ENCODE data around the gene PSMB7. TPM values are rescaled to one million over a fixed set of nuclear protein-coding genes. Genes with fewer than 3 reads are reported as not detected.

The PSMB7 gene
- total and polyA plus RNA-seq, 2 donors (not counting 1 experiment from before 2014, with no cell fraction given), result 206 to 290 TPM

DNA sequence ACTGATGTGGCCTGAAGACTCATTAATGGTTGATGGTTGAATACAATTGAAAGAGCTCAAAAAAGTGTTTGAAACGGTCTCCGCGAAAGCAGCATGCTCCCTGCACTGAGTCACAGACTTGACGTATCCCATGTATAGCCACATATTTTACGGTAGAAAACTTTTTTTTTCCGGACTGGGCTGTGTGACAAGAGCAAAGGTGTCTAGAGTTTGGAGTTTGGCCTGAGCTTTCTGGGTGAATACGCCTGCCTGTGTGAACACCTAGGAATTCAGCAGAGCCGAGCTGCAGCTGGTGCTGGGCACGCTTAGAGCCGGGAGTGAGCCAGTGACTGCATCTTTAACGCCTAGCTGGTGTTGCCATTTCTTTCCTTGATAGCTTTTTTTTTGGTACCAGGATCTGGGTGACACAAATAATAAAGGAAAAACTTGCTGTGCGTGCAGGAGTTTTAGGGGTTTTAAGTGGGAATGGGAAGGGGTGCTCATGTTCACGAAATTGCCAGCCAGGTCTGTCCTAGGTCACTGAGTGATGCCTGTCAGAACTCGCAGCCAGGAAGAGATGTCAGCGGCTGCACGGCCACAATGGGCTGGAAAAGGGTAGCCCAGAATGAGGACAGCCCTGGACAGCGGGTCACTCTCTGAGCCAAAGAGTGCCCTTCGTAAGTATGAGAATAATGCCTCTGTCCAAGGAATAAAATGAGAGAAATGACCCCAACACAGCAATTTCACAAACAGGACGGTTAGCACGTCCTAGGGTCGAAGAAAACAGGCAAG, 51.7 kb downstream of the PSMB7 start:
- no peaks in the 10 kb centered on the region for H4K20me1 ChIP-seq (ENCODE audit: control insufficient read depth, extremely low read depth, insufficient read depth, low read length)

DNA sequence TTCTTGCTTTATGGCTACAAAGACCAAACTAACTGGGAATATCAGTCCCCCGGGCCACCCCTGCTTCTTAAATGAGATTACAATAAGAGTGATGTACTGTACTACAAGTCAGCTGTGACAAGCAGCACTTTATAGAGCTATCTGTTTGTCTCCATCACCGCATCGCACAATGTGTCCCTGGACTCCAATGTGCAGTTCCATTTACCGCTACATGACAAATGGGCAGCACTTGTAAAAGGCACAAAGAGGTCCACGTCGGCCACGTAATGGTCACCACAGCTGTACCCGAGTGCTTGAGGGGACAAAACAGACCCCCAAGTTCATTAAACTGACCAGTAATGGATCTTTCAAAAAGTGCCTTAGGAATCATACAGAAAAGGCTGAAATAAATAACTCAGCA, 54.1 kb downstream of the PSMB7 start:
- Histone ChIP-seq H3K27ac (ENCODE audit: insufficient read depth, low read length) (no peak overlapping the region), H3K4me3 (replicated peaks in 1 of 4; ENCODE audit: control extremely low read depth in 1 of 4, insufficient read depth in 1 of 4, low read depth in 3 of 4, low read length in 4 of 4) (no peak overlapping the region), H3K79me2 (ENCODE audit: control insufficient read depth, insufficient read depth, low read length) (peaks cover 86% of the 10 kb centered on the region), H3K27me3 (ENCODE audit: control insufficient read depth, insufficient read depth, low read length) (no peaks in the 10 kb centered on the region), H3K4me2 (ENCODE audit: extremely low read depth, insufficient read depth, low read length) (no peak overlapping the region), H3K9me3 (ENCODE audit: control insufficient read depth, insufficient read depth, low read depth, low read length) (no peaks in the 10 kb centered on the region), H3K4me1 (ENCODE audit: control insufficient read depth, extremely low read depth, insufficient read depth, low read length) (no peaks in the 10 kb centered on the region), H2AFZ (ENCODE audit: low read length) (no peak overlapping the region), H3K9ac (ENCODE audit: insufficient read depth, low read length) (no peak overlapping the region), H4K20me1 (ENCODE audit: control insufficient read depth, extremely low read depth, insufficient read depth, low read length) (no peaks in the 10 kb centered on the region), H3K36me3 (ENCODE audit: control insufficient read depth, insufficient read depth, low read length) (peaks cover 8% of the 10 kb centered on the region)
- no peak for DNase-seq (ENCODE audit: low read depth in 2 of 2)
- no peak for TF ChIP-seq EZH2 (IDR thresholded peaks at IDR 0.05; ENCODE audit: low read length, missing control alignments)
- TF ChIP-seq, protein P1, sequence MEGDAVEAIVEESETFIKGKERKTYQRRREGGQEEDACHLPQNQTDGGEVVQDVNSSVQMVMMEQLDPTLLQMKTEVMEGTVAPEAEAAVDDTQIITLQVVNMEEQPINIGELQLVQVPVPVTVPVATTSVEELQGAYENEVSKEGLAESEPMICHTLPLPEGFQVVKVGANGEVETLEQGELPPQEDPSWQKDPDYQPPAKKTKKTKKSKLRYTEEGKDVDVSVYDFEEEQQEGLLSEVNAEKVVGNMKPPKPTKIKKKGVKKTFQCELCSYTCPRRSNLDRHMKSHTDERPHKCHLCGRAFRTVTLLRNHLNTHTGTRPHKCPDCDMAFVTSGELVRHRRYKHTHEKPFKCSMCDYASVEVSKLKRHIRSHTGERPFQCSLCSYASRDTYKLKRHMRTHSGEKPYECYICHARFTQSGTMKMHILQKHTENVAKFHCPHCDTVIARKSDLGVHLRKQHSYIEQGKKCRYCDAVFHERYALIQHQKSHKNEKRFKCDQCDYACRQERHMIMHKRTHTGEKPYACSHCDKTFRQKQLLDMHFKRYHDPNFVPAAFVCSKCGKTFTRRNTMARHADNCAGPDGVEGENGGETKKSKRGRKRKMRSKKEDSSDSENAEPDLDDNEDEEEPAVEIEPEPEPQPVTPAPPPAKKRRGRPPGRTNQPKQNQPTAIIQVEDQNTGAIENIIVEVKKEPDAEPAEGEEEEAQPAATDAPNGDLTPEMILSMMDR (conservative IDR thresholded peaks at IDR 0.05 in 1 of 2, IDR thresholded peaks at IDR 0.05 in 1 of 2; ENCODE audit: low read depth in 1 of 2, low read length in 2 of 2), result no peak

More for the DNA sequence above, 51.7 kb downstream of the PSMB7 start:
- H2AFZ ChIP-seq (ENCODE audit: low read length), result no peak overlapping the region
- no peak overlapping the region for H3K9ac ChIP-seq (ENCODE audit: insufficient read depth, low read length)
- no peaks in the 10 kb centered on the region for H3K9me3 ChIP-seq (ENCODE audit: control insufficient read depth, insufficient read depth, low read depth, low read length)
- no peak overlapping the region for H3K4me2 ChIP-seq (ENCODE audit: extremely low read depth, insufficient read depth, low read length)
- TF ChIP-seq EZH2 (IDR thresholded peaks at IDR 0.05; ENCODE audit: low read length, missing control alignments), result no peak
- TF ChIP-seq, protein P1 (conservative IDR thresholded peaks at IDR 0.05 in 1 of 2, IDR thresholded peaks at IDR 0.05 in 1 of 2; ENCODE audit: low read depth in 1 of 2, low read length in 2 of 2), result no peak
- peak in 1 of 2 donors; percentile 92 for DNase-seq (ENCODE audit: low read depth in 2 of 2)
- H3K27ac ChIP-seq (ENCODE audit: insufficient read depth, low read length), result no peak overlapping the region
- H3K4me1 ChIP-seq (ENCODE audit: control insufficient read depth, extremely low read depth, insufficient read depth, low read length), result peaks cover 2% of the 10 kb centered on the region
- peaks cover 80% of the 10 kb centered on the region for H3K79me2 ChIP-seq (ENCODE audit: control insufficient read depth, insufficient read depth, low read length)
- no peak overlapping the region for H3K4me3 ChIP-seq (replicated peaks in 1 of 4; ENCODE audit: control extremely low read depth in 1 of 4, insufficient read depth in 1 of 4, low read depth in 3 of 4, low read length in 4 of 4)
- no peaks in the 10 kb centered on the region for H3K27me3 ChIP-seq (ENCODE audit: control insufficient read depth, insufficient read depth, low read length)
- peaks cover 5% of the 10 kb centered on the region for H3K36me3 ChIP-seq (ENCODE audit: control insufficient read depth, insufficient read depth, low read length)

DNA sequence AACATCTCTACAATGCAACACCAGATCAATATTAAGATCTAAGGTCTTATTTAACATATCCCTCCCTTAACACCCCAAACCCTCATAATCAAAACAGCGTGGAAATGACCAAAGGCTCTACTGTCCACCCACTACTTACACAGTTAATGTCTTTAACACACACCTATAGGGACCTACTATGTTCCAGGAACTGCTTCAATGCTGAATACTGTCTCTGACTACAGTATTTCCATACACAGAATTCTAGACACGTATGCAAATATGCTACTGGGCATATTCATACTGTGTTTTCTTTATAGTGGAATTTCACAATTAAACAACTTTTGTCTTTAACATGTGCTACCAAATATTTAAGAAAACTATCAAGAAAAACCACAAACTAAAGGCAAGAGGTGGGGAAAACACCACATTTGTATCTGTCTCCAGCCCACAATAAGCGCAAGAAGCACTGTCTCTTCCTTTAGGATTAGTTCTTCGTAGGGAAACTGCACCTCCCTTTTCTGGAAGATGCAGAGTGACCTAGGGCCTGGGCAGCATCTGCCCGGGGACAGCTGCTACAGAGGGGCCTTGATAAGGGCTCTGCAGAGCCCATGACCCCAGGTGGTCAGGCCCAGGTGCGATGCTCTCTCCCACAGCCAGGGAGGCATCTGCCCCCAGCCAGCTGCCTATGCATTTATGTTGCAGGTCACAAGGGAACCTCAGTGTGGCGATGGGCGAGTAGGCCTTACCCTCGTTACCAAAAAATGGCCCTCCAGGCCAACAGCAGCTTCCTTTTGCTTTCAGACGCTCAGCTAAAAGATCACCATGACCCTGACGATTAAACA, 55.2 kb downstream of the PSMB7 start:
- no peaks in the 10 kb centered on the region for H3K4me1 ChIP-seq (ENCODE audit: control insufficient read depth, extremely low read depth, insufficient read depth, low read length)

More for the DNA sequence above, 55.2 kb downstream of the PSMB7 start:
- Histone ChIP-seq H3K4me3 (replicated peaks in 1 of 4; ENCODE audit: control extremely low read depth in 1 of 4, insufficient read depth in 1 of 4, low read depth in 3 of 4, low read length in 4 of 4) (no peak overlapping the region), H3K36me3 (ENCODE audit: control insufficient read depth, insufficient read depth, low read length) (peaks cover 14% of the 10 kb centered on the region), H3K4me2 (ENCODE audit: extremely low read depth, insufficient read depth, low read length) (no peak overlapping the region), H2AFZ (ENCODE audit: low read length) (no peak overlapping the region), H4K20me1 (ENCODE audit: control insufficient read depth, extremely low read depth, insufficient read depth, low read length) (no peaks in the 10 kb centered on the region), H3K27me3 (ENCODE audit: control insufficient read depth, insufficient read depth, low read length) (no peaks in the 10 kb centered on the region), H3K9me3 (ENCODE audit: control insufficient read depth, insufficient read depth, low read depth, low read length) (no peaks in the 10 kb centered on the region), H3K27ac (ENCODE audit: insufficient read depth, low read length) (no peak overlapping the region), H3K79me2 (ENCODE audit: control insufficient read depth, insufficient read depth, low read length) (peaks cover 87% of the 10 kb centered on the region), H3K9ac (ENCODE audit: insufficient read depth, low read length) (no peak overlapping the region)
- TF ChIP-seq EZH2 (IDR thresholded peaks at IDR 0.05; ENCODE audit: low read length, missing control alignments), result no peak
- TF ChIP-seq, protein P1 (conservative IDR thresholded peaks at IDR 0.05 in 1 of 2, IDR thresholded peaks at IDR 0.05 in 1 of 2; ENCODE audit: low read depth in 1 of 2, low read length in 2 of 2), result no peak
- no peak for DNase-seq (ENCODE audit: low read depth in 2 of 2)
